ENCODE data around the gene MEOX2.

GRCh38 chr7:15607529-15608210, 78.8 kb downstream of the MEOX2 start:
- TF ChIP-seq CTCF (IDR thresholded peaks at IDR 0.05) (no peak), EZH2phosphoT487 (IDR thresholded peaks at IDR 0.05) (no peak), EZH2 (IDR thresholded peaks at IDR 0.05) (no peak)
